ENCODE results near the gene TRIM54. TPM values are rescaled to one million over a fixed set of nuclear protein-coding genes. Genes with fewer than 3 reads are reported as not detected.

TRIM54 gene
- total RNA-seq, 2 donors from 2014 or later = 0.41 to 2.5 TPM

GRCh38 chr2:27278010-27278409 is 4.2 kb upstream of the TRIM54 start:
- Histone ChIP-seq H3K27me3 (replicated peaks; ENCODE audit: insufficient read depth) (no peaks in the 10 kb centered on the region), H3K27ac (no peak overlapping the region), H3K4me1 (ENCODE audit: control insufficient read depth in 1 of 2, low read depth in 2 of 2) (peaks cover 0 to 3% of the 10 kb centered on the region in 2 donors), H3K4me3 (no peak overlapping the region), H3K9me3 (no peaks in the 10 kb centered on the region), H3K36me3 (no peaks in the 10 kb centered on the region)
- DNase-seq (ENCODE audit: low spot score) (no peak), ATAC-seq (ENCODE audit: insufficient number of reproducible peaks, low FRiP score, low read depth) (no peak)
- no peak for TF ChIP-seq CTCF (IDR thresholded peaks at IDR 0.05)

DNA sequence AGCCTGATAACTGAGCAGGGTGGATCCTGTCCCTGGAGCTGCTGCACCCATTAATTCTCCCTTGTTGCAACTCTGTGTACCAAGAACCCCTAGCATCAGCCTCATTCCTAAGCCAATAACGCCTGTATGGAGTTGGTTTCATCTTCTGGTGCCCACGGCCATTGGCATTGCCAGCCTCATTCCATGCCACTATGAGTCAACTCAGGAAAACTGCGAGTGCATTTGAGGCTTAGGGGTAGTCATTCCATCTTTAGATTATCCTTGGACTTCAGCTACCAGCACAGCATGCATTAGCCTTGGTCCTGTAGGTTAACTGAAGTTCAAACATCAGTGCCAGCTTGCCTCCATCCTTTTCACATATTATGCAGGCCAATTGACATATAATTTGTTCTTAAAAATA is 1.4 kb upstream of the TRIM54 start:
- no peak overlapping the region for H3K27ac ChIP-seq

DNA sequence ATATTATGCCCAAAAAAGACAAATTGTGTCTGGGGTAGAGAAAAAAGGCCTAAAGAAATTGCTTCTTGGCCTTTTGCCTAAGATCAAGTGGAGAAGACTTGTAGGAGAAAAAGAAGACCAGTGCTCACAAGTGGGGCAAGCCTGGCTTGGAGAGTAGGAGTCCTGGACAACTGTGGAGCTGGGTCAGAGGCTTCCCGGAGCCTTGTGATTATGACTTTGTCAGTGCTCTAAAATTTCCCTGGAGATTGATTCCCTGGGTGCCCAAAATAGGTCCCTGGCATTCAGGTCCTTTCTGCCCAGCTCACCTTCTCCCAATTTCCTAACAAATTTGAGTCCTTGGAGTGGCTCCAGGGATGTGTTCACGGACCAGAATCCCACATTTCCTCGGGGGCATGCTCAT is 787 bp upstream of the TRIM54 start:
- no peaks in the 10 kb centered on the region for H3K36me3 ChIP-seq
- H3K27ac ChIP-seq = no peak overlapping the region
- TF ChIP-seq CTCF (IDR thresholded peaks at IDR 0.05) = no peak
- H3K27me3 ChIP-seq (replicated peaks; ENCODE audit: insufficient read depth) = no peaks in the 10 kb centered on the region
- H3K4me1 ChIP-seq (ENCODE audit: control insufficient read depth in 1 of 2, low read depth in 2 of 2) = peaks cover 0 to 3% of the 10 kb centered on the region in 2 donors
- H3K4me3 ChIP-seq = no peak overlapping the region
- DNase-seq (ENCODE audit: low spot score) = no peak
- no peak for ATAC-seq (ENCODE audit: insufficient number of reproducible peaks, low FRiP score, low read depth)
- no peaks in the 10 kb centered on the region for H3K9me3 ChIP-seq

More for the DNA sequence above, 1.4 kb upstream of the TRIM54 start:
- no peaks in the 10 kb centered on the region for H3K36me3 ChIP-seq
- ATAC-seq (ENCODE audit: insufficient number of reproducible peaks, low FRiP score, low read depth) (no peak), DNase-seq (ENCODE audit: low spot score) (no peak)
- H3K4me1 ChIP-seq (ENCODE audit: control insufficient read depth in 1 of 2, low read depth in 2 of 2) = peaks cover 0 to 3% of the 10 kb centered on the region in 2 donors
- no peaks in the 10 kb centered on the region for H3K9me3 ChIP-seq
- H3K27me3 ChIP-seq (replicated peaks; ENCODE audit: insufficient read depth) = no peaks in the 10 kb centered on the region
- TF ChIP-seq CTCF (IDR thresholded peaks at IDR 0.05) = no peak
- H3K4me3 ChIP-seq = no peak overlapping the region

GRCh38 chr2:27282892-27283291 is 663 bp downstream of the TRIM54 start:
- no peak for DNase-seq (ENCODE audit: low spot score)
- TF ChIP-seq CTCF (IDR thresholded peaks at IDR 0.05) = no peak
- ATAC-seq (ENCODE audit: insufficient number of reproducible peaks, low FRiP score, low read depth) = no peak
- Histone ChIP-seq H3K4me1 (ENCODE audit: control insufficient read depth in 1 of 2, low read depth in 2 of 2) (peaks cover 0 to 3% of the 10 kb centered on the region in 2 donors), H3K9me3 (no peaks in the 10 kb centered on the region), H3K36me3 (no peaks in the 10 kb centered on the region), H3K27ac (no peak overlapping the region), H3K27me3 (replicated peaks; ENCODE audit: insufficient read depth) (no peaks in the 10 kb centered on the region), H3K4me3 (no peak overlapping the region)

- DNase-seq (ENCODE audit: low spot score) (no peak), ATAC-seq (ENCODE audit: insufficient number of reproducible peaks, low FRiP score, low read depth) (no peak)
- H3K27ac ChIP-seq = no peak overlapping the region
- H3K36me3 ChIP-seq = no peaks in the 10 kb centered on the region
- H3K9me3 ChIP-seq = no peaks in the 10 kb centered on the region
- TF ChIP-seq CTCF (IDR thresholded peaks at IDR 0.05) = no peak
- no peak overlapping the region for H3K4me3 ChIP-seq
- H3K4me1 ChIP-seq (ENCODE audit: control insufficient read depth in 1 of 2, low read depth in 2 of 2) = peaks cover 0 to 3% of the 10 kb centered on the region in 2 donors
- no peaks in the 10 kb centered on the region for H3K27me3 ChIP-seq (replicated peaks; ENCODE audit: insufficient read depth)
Measured at GRCh38 chr2:27284996-27285395, 2.8 kb downstream of the TRIM54 start.

Data from thoracic aorta (tissue), 2 donors.